OCI-M2 (cell line): ENCODE data around the gene SLC25A22.

Source experiments
- DNase-seq: peaks from one replicate; lab custom pipeline; 2025; ENCODE audit not compliant: unreplicated experiment; lab: John Stamatoyannopoulos, UW

SLC25A22 gene

DNA sequence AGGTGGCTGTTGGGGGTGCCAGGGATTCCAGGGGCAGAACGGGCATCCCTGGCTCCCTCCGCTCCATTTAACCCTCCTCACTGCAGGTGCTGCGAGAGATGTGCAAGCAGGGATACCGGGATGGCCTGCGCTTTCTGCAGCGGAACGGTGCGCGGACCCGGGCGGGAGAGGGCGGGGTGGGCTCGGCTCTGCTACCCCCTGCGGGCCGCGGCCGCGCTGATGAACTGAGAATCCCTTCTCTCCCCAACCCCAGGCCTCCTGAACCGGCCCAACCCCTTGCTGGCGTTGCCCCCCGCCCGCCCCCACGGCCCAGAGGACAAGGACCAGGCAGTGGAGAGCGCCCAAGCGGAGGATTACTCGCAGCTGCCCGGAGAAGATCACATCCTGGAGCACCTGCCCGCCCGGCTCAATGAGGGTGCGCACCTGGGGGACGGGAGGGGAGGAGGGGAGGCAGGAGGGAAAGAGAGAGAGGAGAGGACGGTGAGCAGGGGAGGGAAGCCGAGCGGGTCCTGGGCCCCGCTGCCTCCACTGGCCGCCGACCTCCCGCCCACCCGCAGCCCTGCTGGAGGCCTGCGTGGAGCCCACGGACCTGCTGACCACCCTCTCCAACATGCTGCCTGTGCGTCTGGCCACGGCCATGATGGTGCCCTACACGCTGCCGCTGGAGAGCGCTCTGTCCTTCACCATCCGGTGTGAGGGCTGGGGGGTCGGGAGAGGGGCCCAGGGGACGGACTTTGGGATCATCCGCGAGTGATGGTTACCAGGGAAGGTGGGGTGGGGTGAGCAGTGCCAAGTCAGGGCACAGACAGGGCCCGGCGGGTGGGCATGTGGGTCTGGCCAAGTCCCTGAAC, 25.6 kb upstream of the SLC25A22 start:
- no peak for DNase-seq

DNA sequence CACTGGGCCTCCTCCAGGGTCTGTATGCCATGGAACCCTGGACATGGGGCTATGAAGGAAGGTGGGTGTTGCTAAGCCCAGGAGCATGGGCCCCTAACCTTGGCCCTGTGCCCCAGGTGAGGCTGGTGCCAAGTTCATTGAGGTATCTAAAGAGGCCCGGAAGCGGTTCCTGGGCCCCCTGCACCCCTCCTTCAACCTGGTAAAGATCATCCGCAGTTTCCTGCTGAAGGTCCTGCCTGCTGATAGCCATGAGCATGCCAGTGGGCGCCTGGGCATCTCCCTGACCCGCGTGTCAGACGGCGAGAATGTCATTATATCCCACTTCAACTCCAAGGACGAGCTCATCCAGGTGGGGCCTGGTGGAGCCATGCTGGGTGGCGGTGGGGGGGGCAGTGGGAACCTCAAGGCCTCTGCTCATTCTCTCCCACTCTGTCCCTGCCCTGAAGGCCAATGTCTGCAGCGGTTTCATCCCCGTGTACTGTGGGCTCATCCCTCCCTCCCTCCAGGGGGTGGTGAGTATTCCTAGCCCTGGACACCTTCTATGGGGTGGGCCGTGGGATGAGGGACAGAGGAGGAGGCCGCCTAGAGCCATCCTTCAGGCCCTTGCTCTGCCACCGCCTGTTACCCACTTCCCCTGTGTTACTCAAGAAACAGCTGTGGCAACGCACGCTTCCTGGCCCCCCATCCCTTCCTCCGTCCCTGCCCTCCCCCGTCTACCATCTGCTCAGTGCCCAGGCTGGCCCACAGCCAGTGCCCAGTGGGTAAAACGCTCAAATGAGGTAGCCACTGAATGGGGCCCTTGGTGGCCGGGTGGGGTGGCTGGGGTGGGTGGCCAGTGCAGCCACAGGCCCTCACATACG, 23.7 kb upstream of the SLC25A22 start:
- DNase-seq: no peak

- no peak for DNase-seq
These were observed 22.8 kb upstream of the SLC25A22 start for GRCh38 chr11:820655-821511.

GRCh38 chr11:819943-820649, 22.0 kb upstream of the SLC25A22 start:
- DNase-seq: no peak

DNA sequence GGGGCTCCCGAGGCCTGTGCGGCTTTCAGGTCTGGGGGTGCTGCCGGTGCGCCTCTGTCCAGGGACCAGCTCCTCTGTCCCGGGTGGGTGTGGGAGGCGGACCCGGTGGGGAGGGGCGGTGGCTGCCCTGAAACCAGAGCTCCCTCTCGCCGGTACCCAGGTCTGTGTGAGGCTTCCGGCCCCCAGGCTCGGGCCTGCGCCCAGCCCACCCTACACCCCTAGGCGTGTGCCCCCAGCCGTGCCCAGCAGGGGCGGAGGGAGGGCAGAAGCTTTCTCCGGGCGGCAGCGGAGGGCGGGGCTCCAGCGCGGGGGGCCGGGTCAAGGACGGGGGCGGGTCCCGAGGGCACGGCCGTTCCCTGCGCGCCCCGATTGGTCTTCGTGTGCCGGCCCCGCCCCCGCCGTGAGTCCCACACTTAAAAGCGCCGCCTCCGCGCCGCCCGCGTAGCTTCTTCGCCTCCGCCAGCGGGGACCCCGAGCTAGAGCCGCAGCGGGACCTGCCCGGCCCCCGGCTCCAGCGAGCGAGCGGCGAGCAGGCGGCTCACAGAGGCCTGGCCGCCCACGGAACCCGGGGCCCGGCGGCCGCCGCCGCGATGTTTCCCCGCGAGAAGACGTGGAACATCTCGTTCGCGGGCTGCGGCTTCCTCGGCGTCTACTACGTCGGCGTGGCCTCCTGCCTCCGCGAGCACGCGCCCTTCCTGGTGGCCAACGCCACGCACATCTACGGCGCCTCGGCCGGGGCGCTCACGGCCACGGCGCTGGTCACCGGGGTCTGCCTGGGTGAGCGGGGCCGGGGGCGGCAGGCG, 21.2 kb upstream of the SLC25A22 start:
- no peak for DNase-seq

GRCh38 chr11:818396-819128, 20.5 kb upstream of the SLC25A22 start, which contains the start of gene PNPLA2:
TSS of gene PNPLA2 (plus strand) at chr11:818914. CDS start at chr11:819719, 805 bp downstream.
- DNase-seq: no peak

DNA sequence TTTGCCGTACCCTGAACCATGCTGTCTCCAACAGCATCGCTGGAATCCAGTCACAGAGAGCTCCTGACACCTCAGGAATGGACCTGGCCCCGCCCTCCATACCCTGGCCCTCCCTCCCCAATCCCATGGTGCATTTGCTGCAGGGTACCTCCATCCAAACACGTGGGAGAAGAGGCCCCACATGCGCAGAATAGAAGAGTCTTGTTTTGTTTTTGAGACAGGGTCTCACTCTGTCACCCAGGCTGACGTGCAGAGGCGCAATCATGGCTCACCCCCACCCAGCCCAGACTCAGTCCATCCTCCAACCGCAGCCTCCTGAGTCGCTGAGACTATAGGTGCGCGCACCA, 18.3 kb upstream of the SLC25A22 start:
- DNase-seq: no peak

DNA sequence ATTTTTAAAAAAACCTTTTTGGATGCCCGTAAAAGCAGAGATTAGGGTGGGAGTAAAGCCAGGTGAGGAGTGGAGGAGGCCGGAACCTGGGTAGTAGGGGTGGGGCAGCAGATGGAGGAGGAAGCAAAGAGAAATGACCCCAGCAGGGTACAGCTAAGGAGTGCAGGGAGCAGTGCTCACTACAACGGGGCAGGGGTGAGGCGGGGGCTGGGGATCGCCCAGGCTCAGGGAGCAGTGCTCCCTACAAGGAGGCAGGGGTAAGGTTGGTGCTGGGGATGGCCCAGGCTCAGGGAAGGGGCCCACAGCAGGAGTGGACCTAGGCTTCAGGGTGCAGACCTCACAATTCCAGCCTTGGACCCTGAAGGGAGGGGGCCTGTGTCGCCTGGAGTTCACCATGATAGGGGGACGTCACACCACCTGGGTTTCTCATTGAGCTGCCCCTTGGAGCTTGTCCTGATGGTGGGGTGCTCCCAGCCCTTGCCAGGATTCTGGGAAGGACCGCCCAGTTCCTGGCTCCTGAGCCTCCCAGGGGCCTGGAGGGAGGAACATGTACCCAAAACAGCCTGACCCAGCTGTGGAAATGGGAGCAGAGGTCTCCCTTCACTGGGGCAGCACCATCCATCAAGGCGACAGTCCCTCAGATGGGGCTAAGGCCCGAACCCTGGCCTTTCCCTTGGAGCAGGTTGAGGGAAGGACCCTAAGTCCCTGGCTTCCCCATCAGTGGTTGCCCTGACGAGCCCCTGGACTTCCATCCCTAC, 17.8 kb upstream of the SLC25A22 start:
- DNase-seq: no peak

DNA sequence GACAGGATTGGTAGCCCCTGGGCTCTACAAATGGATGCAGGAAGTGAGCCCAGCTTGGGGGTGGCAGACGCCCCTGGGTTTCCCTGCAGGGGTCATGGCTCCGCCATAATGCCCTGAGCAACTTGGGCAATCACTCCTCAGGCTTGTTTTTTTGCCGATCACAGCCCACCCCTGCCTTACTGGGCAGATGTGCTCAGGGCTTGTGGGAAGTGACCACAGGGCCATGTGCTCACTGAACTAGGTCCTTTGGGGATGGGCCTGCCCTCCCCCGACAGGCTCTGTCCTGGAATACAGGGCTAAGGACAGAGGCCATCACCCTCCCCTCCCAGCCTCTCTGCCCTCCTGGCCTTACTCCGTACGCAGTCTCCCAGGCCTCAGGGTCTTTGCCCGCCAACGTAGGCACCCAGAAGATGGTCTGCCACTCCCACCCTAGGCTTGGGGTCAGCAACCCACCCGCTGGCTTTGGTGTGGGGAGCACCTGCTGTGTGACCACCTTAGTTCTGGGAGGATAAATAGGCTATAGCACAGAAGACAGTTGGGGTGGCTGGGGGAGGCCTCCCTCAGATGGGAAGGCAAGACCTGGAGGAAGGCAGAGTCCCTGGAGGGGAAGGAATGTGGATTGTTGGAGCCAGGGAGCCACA, 15.5 kb upstream of the SLC25A22 start:
- DNase-seq: no peak

- DNase-seq: no peak
These were observed 15.0 kb upstream of the SLC25A22 start for GRCh38 chr11:813072-813455.

DNA sequence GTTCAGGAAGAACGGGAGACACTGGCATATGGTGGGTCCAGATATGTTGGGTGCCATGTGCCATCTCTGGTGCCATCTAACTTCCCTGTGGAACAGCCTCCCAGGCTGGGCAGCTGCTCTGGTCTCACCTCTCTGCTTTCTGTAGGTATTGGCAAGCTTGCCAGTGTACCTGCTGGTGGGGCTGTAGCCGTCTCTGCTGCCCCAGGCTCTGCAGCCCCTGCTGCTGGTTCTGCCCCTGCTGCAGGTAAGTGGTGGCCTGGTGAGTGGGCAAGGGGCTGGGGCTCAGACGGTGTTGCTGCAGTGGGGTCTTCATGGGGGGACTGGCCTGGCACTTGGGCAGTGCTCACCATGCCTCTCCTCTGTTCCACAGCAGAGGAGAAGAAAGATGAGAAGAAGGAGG, 14.3 kb upstream of the SLC25A22 start:
- DNase-seq: no peak

DNA sequence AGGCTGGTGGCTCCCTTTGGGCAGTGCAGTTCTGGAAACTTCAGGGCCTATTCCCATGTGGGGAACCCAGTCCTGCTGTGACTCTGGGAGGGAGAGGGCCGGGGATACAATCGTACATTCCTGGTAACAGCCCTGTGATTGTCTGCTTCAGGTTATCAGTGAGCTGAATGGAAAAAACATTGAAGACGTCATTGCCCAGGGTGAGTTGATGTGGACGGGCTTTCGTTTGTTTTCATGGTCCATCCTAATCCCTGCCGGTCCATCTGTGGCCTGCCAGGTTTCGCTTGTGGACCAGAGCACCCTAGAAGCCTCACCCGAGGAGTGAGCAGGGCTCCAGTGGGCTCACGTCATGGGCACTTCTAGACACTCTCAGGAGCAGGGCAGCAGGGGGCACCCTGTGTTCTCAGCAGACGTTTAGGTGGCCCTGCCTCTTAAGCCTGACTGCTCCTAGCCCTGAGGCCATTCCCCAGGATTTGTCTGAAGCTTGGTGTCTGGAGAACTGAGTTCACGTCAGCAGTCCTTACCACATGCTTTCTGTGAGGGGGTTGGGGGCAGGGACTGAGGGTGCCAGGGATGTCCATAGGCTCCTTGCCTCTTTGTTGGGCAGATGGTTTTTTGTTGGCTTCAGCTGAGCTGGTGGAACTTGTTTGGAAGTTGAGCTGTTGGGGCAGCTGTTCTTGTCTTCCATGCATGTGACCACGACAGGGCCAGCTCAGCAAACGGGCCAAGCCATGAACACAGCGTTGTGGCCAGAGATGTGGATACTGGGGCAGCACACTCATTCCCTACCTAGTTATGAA, 13.6 kb upstream of the SLC25A22 start:
- DNase-seq: no peak

GRCh38 chr11:810040-810567, 12.0 kb upstream of the SLC25A22 start:
- DNase-seq: no peak

DNA sequence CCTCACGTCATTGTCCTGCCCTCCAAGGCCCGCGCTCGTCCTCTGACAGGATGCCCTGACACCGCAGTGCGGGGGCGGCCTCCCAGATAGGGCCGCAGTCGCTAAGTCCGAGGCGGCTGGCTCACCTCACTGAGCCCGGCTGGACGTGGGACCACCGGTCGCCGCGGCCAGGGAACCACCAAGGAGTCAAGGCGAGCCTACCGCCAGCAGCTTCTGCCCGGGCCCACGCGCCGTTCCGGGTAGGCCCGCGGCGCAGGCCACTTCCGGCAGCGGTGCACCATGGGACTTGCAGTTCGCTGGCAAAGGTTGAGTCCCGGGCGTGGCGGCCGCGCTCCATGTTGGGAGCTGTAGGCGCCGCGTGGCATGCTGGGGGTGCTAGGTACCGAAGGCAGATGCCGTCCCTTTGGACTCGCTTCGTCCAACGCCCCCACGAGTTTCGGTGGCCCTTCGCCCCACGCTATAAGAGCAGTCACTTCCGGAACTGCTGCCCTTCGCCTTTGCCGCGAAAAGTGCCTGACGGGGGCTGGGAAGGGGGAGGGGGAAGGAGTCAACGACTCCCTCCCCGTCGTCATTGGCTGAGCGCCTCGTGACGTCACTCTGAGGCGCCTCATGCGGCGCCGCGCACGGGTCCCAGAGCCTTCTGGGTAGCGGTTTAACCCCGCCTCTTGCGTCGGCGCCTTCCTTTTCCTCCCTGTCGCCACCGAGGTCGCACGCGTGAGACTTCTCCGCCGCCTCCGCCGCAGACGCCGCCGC, 11.4 kb upstream of the SLC25A22 start, which contains the start of gene RPLP2:
Gene RPLP2, plus strand, starts transcription at position 681 of the 753 bp plus-strand sequence. CDS start 268 bp downstream, outside the sequence.
- peak; percentile 71 for DNase-seq

- no peak for DNase-seq
These were observed 10.6 kb upstream of the SLC25A22 start for GRCh38 chr11:808427-809286.
